Measurements from ENCODE around the gene CD164.
"Not testable (repeated sequence)": the region's sequence is repeated elsewhere in the genome, so short reads cannot be mapped to it uniquely, and the experiment has no call there.

CD164 gene

DNA sequence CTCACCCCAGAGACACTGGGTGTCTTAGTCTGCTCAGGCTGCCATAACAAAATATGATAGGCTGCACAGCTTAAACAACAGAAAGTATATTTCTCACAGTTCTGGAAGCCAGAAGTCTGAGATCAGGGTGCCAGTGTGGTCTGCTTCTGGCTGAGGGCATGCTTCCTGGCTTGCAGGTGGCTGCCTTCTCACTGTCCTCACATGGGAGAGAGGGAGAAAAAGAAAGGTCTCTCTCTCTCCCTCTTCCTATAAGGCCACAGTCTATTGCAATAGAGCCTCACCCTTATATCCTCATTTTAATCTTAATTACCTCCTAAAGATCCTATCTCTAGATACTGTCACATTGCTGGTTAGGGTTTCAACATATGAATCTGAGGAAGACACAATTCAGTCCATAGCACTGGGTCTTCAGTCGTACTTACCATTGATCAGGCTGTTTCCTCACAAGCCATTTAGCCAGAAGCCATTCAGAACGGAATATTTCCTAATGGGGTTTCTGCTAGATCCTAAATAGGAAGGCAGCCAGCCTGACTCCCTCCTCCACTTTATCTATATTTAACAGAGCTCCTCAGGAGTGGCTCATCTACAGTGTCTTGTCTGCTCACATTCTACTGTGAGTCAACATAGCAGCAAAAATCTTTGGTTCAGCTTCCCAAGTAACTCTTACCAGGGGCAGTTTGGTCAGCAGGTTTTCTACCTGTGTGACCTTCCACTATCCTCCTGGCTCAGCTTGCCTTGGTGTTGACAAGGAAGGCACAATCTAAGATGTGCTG lies 42.2 kb downstream of the CD164 start:
- no peak for DNase-seq

DNA sequence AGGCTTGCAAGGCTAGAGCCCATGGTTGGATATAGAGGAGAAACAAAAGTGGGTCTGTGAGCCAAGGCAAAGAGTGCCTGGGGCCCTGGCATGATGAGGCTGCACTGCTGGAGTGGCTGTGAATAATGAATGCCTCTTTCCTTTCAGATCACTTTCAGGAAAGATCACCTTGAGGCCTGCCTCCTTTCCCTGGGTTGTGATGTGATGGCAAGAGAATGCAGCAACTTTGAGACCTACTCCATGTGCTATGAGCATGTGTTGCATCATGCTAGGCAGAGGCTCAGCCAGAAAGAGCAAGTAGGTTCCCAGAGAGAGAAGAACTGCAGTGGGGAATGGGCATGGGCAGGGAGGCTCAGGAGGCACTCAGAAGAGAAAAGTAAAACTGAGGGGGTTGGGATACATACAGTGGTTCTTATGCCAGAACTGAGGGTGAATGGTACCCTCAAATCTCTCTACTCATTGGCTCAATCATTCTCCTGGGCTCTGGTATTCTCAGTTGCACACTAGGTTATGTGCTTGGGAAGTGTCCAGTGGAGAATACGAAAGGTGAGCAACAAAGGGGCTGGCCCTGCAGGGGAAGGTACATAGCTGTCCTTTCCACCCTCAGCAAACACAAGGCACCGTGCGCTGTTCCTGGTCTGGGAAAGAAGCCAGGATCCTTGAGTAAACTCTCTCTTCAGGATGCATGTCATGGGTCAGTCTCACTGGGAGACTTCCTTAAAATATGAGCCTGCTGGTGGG lies 45.9 kb downstream of the CD164 start:
- no peak for DNase-seq

DNA sequence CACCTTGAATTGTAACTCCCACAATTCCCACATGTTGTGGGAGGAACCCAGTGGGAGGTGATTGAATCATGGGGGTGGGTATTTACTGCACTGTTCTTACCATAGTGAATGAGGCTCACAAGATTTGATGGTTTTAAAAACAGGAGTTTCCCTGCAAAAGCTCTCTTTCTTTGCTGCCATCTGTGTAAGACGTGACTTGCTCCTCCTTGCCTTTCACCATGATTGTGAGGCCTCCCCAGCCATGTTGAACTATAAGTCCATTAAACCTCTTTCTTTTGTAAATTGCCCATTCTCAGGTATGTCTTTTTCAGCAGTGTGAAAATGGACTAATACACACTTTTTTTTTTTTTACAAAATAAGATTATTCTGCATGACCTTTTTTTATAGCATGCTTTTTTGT lies 48.4 kb downstream of the CD164 start:
- DNase-seq = not testable (repeated sequence)

DNA sequence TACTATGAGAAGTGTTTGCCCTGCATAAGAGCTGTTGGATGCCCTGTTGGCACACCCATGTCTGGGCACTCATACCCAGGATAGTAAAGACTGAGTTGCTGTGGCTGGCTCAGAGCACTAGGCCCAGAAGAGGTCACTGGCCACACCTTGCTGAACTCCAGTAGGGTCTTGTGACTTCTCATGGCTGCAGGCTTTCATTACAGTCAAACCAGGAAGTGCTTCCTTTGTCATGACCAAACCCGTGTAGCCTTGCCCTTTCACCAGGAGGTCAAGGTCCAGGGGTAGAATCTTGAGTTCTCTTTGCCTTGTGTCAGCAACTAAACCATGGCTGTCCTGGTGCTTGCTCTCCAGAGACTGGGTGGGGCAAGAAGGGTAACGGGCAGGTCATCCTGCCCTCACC lies 49.5 kb downstream of the CD164 start:
- DNase-seq = no peak

DNA sequence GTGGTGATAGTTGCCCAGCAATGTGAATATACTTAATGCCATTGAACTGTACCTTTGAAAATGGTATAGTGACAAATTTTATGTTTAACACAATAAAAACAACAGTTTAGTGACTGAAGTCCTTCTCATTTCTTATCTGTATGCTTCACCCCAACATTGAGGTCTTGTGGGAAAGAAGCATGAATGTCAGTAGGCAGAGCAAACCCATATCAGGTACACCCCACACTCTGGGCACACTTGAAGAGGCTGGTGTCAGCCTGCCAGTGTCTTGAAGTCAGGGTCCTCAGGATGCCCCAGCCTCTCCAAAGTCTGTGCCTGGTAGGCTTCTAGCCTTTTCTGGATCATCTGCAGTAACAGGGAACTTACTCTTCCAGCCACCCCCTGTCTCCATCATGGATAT lies 51.2 kb downstream of the CD164 start:
- no peak for DNase-seq

DNA sequence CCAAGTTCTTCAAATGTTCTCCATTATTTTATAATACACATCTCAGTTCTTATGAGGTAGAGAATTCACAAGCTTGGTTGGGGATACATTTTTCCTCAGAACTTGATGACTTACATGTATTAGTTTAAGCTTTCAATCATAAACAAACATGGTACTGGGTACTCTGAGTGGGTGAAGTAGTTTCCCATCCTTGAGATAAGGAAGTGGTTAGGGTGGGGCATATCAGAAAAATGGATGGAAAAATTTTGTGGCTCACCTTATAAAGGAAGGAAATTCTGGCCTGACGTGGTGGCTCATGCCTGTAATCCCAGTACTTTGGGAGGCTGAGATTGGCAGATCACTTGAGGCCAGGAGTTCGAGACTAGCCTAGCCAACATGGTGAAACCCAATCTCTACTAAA lies 52.0 kb downstream of the CD164 start:
- no peak for DNase-seq

DNA sequence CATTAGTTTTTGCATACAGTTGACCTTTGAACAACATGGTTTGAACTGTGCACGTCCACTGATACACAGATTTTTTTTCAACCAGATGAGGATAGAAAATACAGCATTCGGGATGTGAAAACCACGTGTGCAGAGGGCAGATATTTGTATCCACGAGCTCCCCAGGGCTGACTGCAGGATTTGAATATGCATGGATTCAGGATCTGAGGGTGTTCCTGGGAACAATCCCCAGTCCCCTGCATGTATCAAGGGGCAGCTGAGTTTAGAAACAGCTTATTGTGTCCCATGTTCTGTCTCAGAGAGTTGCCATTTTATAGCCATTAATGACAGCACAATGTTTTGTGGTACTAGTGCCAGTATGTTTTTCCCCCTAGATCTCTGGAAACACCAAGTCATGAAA lies 53.6 kb downstream of the CD164 start:
- DNase-seq = no peak

DNA sequence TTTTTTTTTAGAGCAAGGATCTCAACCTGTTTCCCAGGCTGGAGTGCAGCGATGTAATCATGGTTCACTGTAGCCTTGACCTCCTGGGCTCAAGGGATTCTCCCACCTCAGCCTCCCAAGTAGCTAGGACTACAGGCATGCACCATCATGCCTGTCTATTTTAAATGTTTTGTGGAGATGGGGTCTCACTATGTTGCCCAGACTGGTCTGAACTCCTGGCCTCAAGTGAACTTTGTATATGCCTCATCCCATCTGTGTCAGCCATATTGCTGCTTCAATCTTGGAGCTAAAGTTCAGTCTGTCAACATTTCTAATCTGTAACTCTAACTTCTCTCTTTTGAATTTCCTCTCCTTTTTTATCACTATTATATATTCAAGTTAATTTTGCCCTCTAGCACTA lies 54.3 kb downstream of the CD164 start:
- DNase-seq = no peak

DNA sequence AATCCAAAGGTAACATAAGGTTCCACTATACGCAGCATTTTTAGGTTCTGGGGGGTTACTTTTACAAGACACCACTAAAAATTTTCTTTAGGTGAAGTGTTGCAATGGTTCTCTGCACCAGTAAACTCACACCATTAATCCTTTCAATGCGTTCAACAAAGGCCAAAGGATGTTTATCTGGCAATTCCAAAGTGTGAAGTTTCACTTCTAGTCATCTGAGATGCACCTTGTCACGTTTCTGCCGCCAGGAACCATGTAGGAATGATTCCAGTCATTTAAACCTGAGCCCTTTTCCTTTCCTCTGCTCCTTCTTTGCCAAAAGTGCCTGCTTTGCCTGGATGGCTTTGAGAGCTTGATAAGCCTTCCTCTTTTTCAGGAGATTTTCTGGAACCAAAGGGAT lies 54.8 kb downstream of the CD164 start:
- DNase-seq = no peak

DNA sequence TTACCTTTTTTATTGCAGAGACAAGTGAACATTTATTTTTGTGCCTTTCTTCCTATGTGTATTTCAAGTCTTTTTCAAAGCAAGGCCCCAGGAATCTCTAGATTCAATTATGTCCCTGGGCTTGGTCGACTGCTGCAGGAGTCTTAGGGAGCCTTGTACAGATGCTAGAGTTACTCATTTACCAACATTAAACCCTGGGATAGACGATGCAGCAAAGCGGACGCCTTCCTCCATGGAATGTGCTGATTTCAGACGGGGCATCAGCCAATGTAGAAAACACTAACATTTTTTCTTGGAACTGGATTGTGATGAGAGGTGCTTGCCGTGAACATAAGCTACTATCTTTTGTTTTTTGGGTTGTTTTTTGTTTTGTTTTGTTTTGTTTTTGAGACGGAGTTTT lies 55.9 kb downstream of the CD164 start:
- no peak for DNase-seq

DNA sequence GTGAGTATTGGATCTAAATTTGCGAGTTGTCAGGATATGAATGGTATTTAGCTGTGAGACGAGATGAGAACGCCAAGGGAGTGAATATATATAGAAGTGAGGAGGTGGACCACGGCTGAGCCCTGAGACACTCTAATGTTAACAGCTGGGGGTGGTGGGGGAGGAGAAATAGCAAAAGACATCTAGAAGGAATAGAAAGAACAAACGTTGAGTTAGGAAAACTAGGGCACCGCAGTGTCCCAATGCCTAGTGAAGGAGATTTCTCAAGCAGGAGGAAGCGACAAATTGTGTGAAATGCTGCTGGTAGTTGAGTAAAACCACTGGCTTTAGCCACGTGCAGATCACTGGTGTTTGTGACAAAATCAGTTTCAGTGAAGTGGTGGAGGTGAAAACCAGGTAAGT lies 56.9 kb downstream of the CD164 start:
- no peak for DNase-seq

DNA sequence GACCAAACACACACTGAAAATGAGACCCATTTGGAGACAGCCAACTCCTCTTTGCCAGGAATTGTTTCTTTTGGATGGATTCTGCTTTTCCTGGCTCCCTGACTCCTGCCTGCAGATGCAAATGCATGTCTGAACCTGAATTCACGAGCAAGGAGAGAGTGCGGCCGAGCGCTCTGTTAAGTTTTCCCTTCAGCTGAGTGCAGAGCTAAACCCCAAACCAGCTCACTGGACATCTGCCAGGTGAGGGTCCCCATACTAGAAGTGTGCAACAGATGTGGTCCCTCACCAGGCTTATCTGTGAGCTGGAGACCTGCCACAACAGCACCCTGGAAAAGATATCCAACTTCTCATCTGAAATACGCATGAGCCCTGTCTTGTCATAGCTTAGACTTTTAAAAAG lies 59.0 kb downstream of the CD164 start:
- DNase-seq = no peak

DNA sequence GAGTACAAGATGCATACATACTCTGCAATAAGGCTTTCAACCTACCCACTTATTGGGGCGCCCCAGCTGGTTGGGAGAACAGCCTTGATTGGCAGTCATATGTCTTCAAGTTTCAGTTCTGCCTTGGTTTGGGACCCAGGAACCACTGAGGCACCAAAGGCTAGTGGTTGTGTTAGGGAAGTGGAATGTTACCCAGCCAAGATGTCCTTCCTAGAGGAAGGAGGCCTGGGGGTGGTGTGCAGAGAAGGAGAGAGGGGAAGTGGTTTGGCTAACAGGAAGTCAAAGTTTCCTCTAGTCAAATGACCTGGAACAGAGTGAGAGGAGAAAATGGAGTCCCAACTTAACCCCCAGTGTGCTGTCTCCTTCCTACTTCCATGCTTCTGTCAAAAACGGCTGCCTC lies 59.4 kb downstream of the CD164 start:
- DNase-seq = peak; percentile 11

DNA sequence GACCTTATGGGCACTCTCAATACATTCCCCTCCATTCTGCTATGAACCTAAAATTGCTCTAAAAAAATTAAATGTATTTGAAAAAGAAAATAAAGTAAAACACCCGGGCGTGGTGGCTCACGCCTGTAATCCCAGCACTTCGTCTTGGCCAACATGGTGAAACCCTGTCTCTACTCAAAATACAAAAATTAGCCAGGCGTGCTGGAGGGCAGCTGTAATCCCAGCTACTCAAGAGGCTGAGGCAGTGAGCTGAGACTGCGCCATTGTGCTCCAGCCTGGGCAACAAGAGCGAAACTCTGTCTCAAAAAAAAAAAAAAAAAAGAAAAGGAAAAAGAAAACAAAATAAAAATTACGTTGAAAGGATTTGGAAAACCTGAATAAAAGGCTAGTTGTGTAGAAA lies 60.5 kb downstream of the CD164 start:
- no peak for DNase-seq

DNA sequence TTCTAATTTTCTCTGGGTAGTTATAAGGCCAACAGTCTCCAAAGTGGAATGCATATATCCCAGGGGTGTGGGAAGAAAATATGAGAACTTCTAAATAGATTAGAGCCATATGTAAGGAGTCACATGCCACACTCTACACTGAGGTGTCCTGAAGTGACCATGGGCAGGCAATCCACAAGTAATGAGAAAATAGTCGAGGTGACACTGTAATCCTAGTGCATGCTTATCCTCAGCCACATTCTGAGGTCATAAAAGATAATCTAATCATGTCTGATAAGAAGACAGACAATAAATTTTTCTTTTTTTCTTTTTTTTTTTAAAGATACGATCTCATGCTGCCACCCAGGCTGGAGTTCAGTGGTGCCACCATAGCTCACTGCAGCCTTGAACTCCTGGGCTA lies 62.2 kb downstream of the CD164 start:
- no peak for DNase-seq

DNA sequence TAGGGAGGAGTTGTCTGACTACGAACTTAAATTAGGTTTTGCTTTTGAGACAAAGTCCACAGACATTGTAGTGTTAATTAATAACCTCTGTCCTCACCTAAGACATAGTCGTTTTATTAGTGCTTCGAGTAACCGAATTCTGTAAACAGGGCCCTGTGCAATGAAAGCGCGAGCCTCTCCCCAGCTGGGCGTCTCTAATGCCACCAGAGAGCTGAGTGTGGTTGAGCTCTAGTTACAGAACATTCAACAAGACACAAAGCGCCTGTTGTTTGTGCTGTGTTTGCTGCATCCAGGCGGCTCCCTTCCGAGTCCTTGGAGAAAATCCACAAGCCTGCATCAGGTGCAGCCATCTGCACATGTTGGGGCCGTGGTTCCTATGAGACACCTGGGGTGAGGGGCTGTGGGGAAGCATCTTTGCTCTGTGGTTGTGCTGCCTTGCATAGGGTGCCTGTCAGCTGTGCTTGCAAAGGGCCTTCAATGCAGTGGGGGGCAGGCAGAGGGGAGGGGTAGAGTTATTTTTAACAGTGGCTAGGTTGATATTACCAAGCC lies 63.9 kb downstream of the CD164 start:
- DNase-seq = no peak

DNA sequence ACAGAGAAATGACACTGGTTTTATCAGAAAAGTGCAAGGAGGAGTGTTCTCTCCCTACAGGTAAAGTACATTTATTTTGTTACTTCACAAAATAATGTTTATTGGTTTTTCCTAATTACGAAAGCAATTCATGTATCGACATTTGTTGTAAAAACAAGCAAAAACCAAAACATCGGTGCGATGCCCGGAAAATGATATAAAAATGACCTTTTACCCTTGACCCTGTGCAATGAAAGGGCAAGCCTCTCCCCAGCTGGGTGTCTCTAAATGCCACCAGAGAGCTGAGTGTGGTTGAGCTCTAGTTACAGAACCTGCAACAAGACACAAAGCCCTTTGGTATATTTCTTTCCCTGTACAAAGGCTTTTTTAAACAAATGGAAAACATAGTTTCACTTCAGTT lies 65.4 kb downstream of the CD164 start:
- no peak for DNase-seq

Data from CD4-positive, alpha-beta T cell treated with Interleukin-21 for 1 hour (primary cell).